Right atrium auricular region (tissue), 2 donors: ENCODE data around the gene TPBGL. TPM values are rescaled to one million over a fixed set of nuclear protein-coding genes. Genes with fewer than 3 reads are reported as not detected.

ENCODE experiments used
- DNase-seq: peaks from one replicate; pipeline ENCODE4 v3.0.0-alpha.2; 2019; ENCODE audit warnings: low spot score
- H3K27ac ChIP-seq, 2 donors: fragments of 200-600 bp; sonication (generic); 1 replicate in 1 of 2; 2 replicates in 1 of 2; pipeline ENCODE4 v1.5.1; 2016 to 2019
- H3K27me3 ChIP-seq, 2 donors: fragments of 200-600 bp; sonication (generic); one replicate each; pipeline versions ENCODE4 v1.5.1 to v1.6.0; 2017 to 2019
- H3K36me3 ChIP-seq: fragments of 200-600 bp; sonication (generic); one replicate; pipeline ENCODE4 v1.5.1; 2016
- H3K4me1 ChIP-seq, 2 donors: fragments of 200-600 bp; sonication (generic); one replicate each; pipeline versions ENCODE4 v1.5.1 to v1.6.0; 2017 to 2019
- H3K4me3 ChIP-seq, 2 donors: fragments of 200-600 bp; sonication (generic); 1 replicate in 1 of 2; 2 replicates in 1 of 2; pipeline ENCODE4 v1.5.1; 2017 to 2019; ENCODE audit warnings: mild to moderate bottlenecking in 1 of 2, moderate library complexity in 1 of 2
- H3K9me3 ChIP-seq, 2 donors: fragments of 200-600 bp; sonication (generic); one replicate each; pipeline ENCODE4 v1.5.1; 2019
- CTCF ChIP-seq, 2 donors: fragments of 200-600 bp; sonication (generic); IDR thresholded peaks; one replicate each; pipeline ENCODE4 v1.5.1; 2019; ENCODE audit warnings: antibody characterized with exemption in 2 of 2
- total RNA-seq, 2 donors: library from RNA; depleted of rRNA; stranded (reverse); fragments of >200 nt; gene quantifications; one replicate each; pipeline ENCODE4 v1.1.0, GENCODE V29; 2016

TPBGL gene
- total RNA-seq, 2 donors from 2014 or later = 0.12 to 0.15 TPM

DNA sequence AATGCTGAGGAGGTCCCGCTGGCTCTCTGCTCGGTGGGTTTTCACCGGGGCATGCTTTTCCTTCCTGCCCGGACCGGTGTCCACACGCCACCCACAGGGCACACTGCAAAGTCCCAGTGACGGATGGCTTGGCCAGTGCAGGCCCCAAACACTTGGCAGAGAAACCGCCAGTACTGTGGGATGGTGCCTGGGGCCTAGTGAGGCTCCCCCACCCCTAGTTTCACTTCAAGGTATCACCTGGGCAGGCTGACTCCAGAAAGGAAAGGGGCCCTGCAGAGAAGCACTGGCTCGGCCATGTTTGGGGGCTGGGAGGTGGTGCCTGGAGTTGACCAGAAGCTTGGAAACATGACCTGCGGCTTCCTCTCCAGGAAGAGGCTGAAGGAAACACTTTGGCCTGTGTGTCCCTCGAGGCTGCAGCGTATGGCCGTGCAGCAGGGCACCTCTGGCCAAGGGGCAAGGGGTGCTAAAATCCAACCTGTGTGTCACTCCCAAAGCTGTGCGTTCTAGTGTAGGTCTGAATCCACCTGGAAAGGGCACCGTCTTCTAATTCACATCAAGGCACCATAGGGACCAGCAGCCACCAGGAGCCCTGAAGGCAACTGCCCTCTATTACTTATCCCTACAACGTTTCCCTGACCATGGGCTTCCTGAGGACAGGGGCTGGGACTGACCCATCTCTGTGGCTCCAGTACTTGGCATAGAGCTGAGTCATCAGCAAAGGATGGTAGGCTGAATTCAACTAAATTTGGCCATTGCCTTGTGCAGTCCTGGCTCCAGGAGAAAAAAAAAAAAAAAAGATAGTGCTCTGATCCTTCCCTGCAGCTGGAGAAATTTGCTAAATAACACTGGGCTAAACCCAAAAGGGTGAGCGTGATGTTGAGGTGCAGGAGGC lies 22.6 kb downstream of the TPBGL start:
- Histone ChIP-seq H3K27ac (no peak overlapping the region), H3K27me3 (no peaks in the 10 kb centered on the region), H3K36me3 (peaks cover 5% of the 10 kb centered on the region), H3K9me3 (no peaks in the 10 kb centered on the region), H3K4me3 (no peak overlapping the region), H3K4me1 (peaks cover 0 to 16% of the 10 kb centered on the region in 2 donors)
- TF ChIP-seq CTCF (IDR thresholded peaks at IDR 0.05) = no peak
- no peak for DNase-seq

- Histone ChIP-seq H3K27me3 (no peaks in the 10 kb centered on the region), H3K9me3 (no peaks in the 10 kb centered on the region), H3K36me3 (peaks cover 5% of the 10 kb centered on the region), H3K4me1 (peaks cover 0 to 16% of the 10 kb centered on the region in 2 donors), H3K27ac (no peak overlapping the region), H3K4me3 (no peak overlapping the region)
- no peak for TF ChIP-seq CTCF (IDR thresholded peaks at IDR 0.05)
- no peak for DNase-seq
These were observed 23.4 kb downstream of the TPBGL start for GRCh38 chr11:75263944-75264349.

GRCh38 chr11:75264356-75264755 lies 23.8 kb downstream of the TPBGL start:
- H3K27me3 ChIP-seq = no peaks in the 10 kb centered on the region
- no peak overlapping the region for H3K27ac ChIP-seq
- H3K4me1 ChIP-seq = peaks cover 0 to 16% of the 10 kb centered on the region in 2 donors
- no peak for DNase-seq
- H3K4me3 ChIP-seq = no peak overlapping the region
- no peaks in the 10 kb centered on the region for H3K9me3 ChIP-seq
- peaks cover 5% of the 10 kb centered on the region for H3K36me3 ChIP-seq
- no peak for TF ChIP-seq CTCF (IDR thresholded peaks at IDR 0.05)

- Histone ChIP-seq H3K27me3 (no peaks in the 10 kb centered on the region), H3K36me3 (peaks cover 5% of the 10 kb centered on the region), H3K9me3 (no peaks in the 10 kb centered on the region), H3K27ac (no peak overlapping the region), H3K4me3 (no peak overlapping the region), H3K4me1 (peaks cover 0 to 16% of the 10 kb centered on the region in 2 donors)
- no peak for TF ChIP-seq CTCF (IDR thresholded peaks at IDR 0.05)
- DNase-seq = no peak
These were observed 24.4 kb downstream of the TPBGL start for GRCh38 chr11:75264971-75265370.

DNA sequence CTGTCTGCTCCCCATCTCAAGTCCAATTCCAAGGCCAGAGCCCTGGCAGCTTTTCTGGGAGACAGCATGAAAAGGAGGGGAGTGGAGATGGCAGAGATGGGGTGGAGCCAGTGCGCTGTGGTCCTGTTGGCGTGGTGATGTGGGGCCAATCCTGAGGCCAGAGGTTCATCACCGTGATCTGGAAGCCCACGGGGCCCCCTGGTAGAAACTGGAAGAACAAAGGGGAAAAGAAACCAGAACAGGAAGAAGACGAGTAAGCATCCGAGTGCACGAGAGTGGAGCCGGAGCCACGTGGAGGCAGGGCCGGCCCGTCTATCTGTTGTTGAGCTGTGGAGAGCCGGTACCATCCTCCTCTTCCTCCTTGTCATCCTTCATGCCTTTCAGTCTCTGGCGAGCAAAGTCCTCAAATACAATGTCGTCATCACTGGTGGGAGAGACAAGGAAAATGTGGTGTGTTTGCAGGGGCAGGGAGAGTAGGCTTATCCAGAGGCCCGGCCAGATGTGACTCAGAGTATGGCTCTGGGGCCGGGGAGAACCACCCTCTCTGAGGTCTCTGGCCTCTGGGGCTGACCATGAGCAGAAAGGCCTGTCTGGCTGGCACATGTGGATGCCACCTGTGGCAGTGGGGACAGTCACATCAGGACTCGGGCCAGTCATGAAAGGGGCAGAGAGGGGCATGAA lies 25.4 kb downstream of the TPBGL start:
- no peak for TF ChIP-seq CTCF (IDR thresholded peaks at IDR 0.05)
- DNase-seq = no peak
- Histone ChIP-seq H3K36me3 (peaks cover 5% of the 10 kb centered on the region), H3K4me3 (no peak overlapping the region), H3K9me3 (no peaks in the 10 kb centered on the region), H3K27me3 (no peaks in the 10 kb centered on the region), H3K4me1 (peaks cover 0 to 13% of the 10 kb centered on the region in 2 donors), H3K27ac (peak overlapping the region in 1 of 2 donors; percentile 23)
